Heart right ventricle (tissue), 16 donors: Measurements from ENCODE around the gene PNP. TPM values are rescaled to one million over a fixed set of nuclear protein-coding genes. Genes with fewer than 3 reads are reported as not detected.

Experiments used
- ATAC-seq, 8 donors: fragments of 200-7000 bp; cut with Tn5 transposase; one replicate each; pipeline ENCODE4 v1.9.1; 2020; ENCODE audit warnings: mild to moderate bottlenecking in 8 of 8, moderate library complexity in 8 of 8, moderate number of reproducible peaks in 1 of 8
- DNase-seq, 2 donors: peaks; one replicate each; pipeline ENCODE4 v3.0.0-alpha.2; 2020
- H3K27ac ChIP-seq, 10 donors: fragments of 200-600 bp; sonication (generic) in 2 of 10; one replicate each; pipeline versions ENCODE4 v1.5.0 to v1.8.0; 2020 to 2022; ENCODE audit warnings: mild to moderate bottlenecking in 3 of 10
- H3K27me3 ChIP-seq, 7 donors: fragments of 200-600 bp; one replicate each; pipeline ENCODE4 v1.8.0; 2021 to 2022; ENCODE audit warnings: mild to moderate bottlenecking in 2 of 7
- H3K36me3 ChIP-seq, 9 donors: fragments of 200-600 bp; sonication (generic) in 1 of 9; one replicate each; pipeline versions ENCODE4 v1.5.0 to v1.8.0; 2020 to 2022; ENCODE audit warnings: mild to moderate bottlenecking in 2 of 9
- H3K4me1 ChIP-seq, 9 donors: fragments of 200-600 bp; sonication (generic) in 1 of 9; one replicate each; pipeline versions ENCODE4 v1.5.0 to v1.8.0; 2020 to 2022; ENCODE audit warnings: mild to moderate bottlenecking in 4 of 9
- H3K4me3 ChIP-seq, 10 donors: fragments of 200-600 bp; sonication (generic) in 2 of 10; one replicate each; pipeline versions ENCODE4 v1.5.0 to v1.8.0; 2020 to 2022; ENCODE audit warnings: mild to moderate bottlenecking in 7 of 10, moderate library complexity in 2 of 10
- H3K9me3 ChIP-seq, 11 donors: fragments of 200-600 bp in 10 of 11; sonication (generic) in 2 of 11; one replicate each; pipeline versions ENCODE4 v1.5.0 to v1.8.0; 2013 to 2022; ENCODE audit warnings: mild to moderate bottlenecking in 2 of 11, control low read depth in 1 of 11, moderate library complexity in 1 of 11
- WGBS, 2 donors: extraction: QIAGEN DNeasy Blood & Tissue Kit; methylation state at CpG; one replicate each; pipeline ENCODE4 v1.1.7; 2013; ENCODE audit warnings: inconsistent platforms in 1 of 2; 5-methylcytosine and 5-hydroxymethylcytosine counted together
- intact Hi-C, 10 donors: fragments of 100-400 bp; cut with DNase I; formaldehyde crosslinking; loops; one replicate each; pipeline versions ENCODE4 v1.11.1 to v1.14.2; 2022
- polyA plus RNA-seq, 2 donors: library from polyadenylated mRNA; stranded (reverse); fragments of 200-250 nt; gene quantifications; one replicate each; pipeline ENCODE4 v1.2.3, GENCODE V29; 2013
- total RNA-seq, 10 donors: library from RNA; stranded (reverse); fragmentation: NEBNext Ultra II Directional in 3 of 10; extraction: Animal tissue kit (Norgen Biotek cat#: 25700) in 3 of 10; gene quantifications; one replicate each; pipeline versions ENCODE4 v1.2.1 to v1.2.4, GENCODE V29; 2021 to 2023
- TF ChIP-seq, protein P1 (sequence below), 9 donors: fragments of 200-600 bp; sonication (generic) in 2 of 9; IDR thresholded peaks; one replicate each; pipeline versions ENCODE4 v1.5.0 to v1.8.0; 2021 to 2022; ENCODE audit warnings: antibody characterized with exemption in 9 of 9, mild to moderate bottlenecking in 5 of 9, moderate library complexity in 1 of 9
- donor health status: Arrhythmogenic right ventricular cardiomyopathy.
- donor health status: ischemic (EF 13 %, LVEDD 7.1; RV severe dilation, severe dysfunction).
- donor health status: healthy with polysubstance abuse.
- donor health status: DM: no; HTN: yes; CAD: no.
- donor health status: DM: no; HTN: no; CAD: no.
- donor health status: ischemic (EF 25% LVEDD 6.9; RV normal size, moderate dysfunction).
- donor health status: ischemic (EF 25% LVEDD 5.7; RV mildly dilated, moderate dysfunction).
- donor health status: healthy.
- donor health status: DM: yes; HTN: yes; CAD: no.
- donor health status: Ischemic cardiomyopathy.
- donor health status: ischemic (EF 35%, LVEDD 5.7; RV mildly dilated, moderate dysfunction).
- donor health status: nonischemic (EF 11% LVEDD 7.7; RV severe dilation, severe dysfunction).
- donor health status: DM: yes; HTN: yes; CAD: no.
- donor health status: PGD.
- donor health status: ischemic (EF 29% LVEDD 5.4; RV normal size, mild dysfunction).
- donor health status: nonischemic (EF 23%, LVEDD 6.1; RV moderate dilation, normal function).

PNP gene
- total and polyA plus RNA-seq, 12 donors, result 5.0 to 33.7 (median 8.6) TPM

DNA sequence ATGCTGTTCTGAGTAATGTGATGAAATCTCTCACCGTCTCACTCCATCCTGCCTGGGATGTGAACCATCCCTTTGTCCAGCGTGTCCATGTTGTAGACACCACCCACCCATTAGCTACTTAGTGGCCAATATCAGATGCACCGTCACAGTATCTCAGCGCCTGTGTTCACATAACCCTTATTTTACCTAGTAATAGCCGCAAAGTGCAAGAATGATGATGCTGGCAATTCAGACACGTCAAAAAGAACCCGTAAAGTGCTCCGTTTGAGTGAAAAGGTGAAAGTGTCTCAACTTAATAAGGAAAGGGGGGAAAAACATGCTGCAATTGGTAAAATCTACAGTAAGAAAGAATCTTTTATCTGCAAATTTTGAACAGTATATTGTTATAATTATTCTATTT is 39.2 kb downstream of the PNP start:
- intact Hi-C loops, result no loop called here
- no peak for ATAC-seq
- no peaks in the 10 kb centered on the region for H3K36me3 ChIP-seq
- no peaks in the 10 kb centered on the region for H3K9me3 ChIP-seq
- no peak overlapping the region for H3K4me3 ChIP-seq
- TF ChIP-seq, protein P1, sequence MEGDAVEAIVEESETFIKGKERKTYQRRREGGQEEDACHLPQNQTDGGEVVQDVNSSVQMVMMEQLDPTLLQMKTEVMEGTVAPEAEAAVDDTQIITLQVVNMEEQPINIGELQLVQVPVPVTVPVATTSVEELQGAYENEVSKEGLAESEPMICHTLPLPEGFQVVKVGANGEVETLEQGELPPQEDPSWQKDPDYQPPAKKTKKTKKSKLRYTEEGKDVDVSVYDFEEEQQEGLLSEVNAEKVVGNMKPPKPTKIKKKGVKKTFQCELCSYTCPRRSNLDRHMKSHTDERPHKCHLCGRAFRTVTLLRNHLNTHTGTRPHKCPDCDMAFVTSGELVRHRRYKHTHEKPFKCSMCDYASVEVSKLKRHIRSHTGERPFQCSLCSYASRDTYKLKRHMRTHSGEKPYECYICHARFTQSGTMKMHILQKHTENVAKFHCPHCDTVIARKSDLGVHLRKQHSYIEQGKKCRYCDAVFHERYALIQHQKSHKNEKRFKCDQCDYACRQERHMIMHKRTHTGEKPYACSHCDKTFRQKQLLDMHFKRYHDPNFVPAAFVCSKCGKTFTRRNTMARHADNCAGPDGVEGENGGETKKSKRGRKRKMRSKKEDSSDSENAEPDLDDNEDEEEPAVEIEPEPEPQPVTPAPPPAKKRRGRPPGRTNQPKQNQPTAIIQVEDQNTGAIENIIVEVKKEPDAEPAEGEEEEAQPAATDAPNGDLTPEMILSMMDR (IDR thresholded peaks at IDR 0.05), result no peak
- H3K27me3 ChIP-seq, result peaks cover 0 to 6% (median 0%) of the 10 kb centered on the region in 7 donors
- H3K4me1 ChIP-seq, result peaks cover 0 to 9% (median 0%) of the 10 kb centered on the region in 9 donors
- DNase-seq, result no peak
- WGBS, 2 donors, result 91 to 93% methylated on average over 8 of the region's 8 CpGs
- no peak overlapping the region for H3K27ac ChIP-seq

GRCh38 chr14:20512177-20512905 is 43.1 kb downstream of the PNP start:
- 38 to 40% methylated on average over 7 of the region's 7 CpGs for WGBS, 2 donors

GRCh38 chr14:20515846-20516245 is 46.6 kb downstream of the PNP start:
- Histone ChIP-seq H3K36me3 (no peaks in the 10 kb centered on the region), H3K9me3 (peaks cover 0 to 10% (median 0%) of the 10 kb centered on the region in 11 donors), H3K4me3 (no peak overlapping the region), H3K27me3 (peaks cover 0 to 13% (median 0%) of the 10 kb centered on the region in 7 donors), H3K27ac (no peak overlapping the region), H3K4me1 (peaks cover 0 to 5% (median 0%) of the 10 kb centered on the region in 9 donors)
- intact Hi-C loops, result no loop called here
- ATAC-seq (no peak), DNase-seq (no peak)
- WGBS, 2 donors, result 58 to 67% methylated on average over 4 of the region's 4 CpGs
- TF ChIP-seq, protein P1 (IDR thresholded peaks at IDR 0.05), result no peak

More at GRCh38 chr14:20512177-20512905, 43.1 kb downstream of the PNP start:
- no peak overlapping the region for H3K4me3 ChIP-seq
- no peak for ATAC-seq
- no peak overlapping the region for H3K27ac ChIP-seq
- TF ChIP-seq, protein P1 (IDR thresholded peaks at IDR 0.05), result no peak
- no peaks in the 10 kb centered on the region for H3K9me3 ChIP-seq
- H3K4me1 ChIP-seq, result peaks cover 0 to under 1% (median 0%) of the 10 kb centered on the region in 9 donors
- intact Hi-C loops, result no loop called here
- no peak for DNase-seq
- no peaks in the 10 kb centered on the region for H3K36me3 ChIP-seq
- H3K27me3 ChIP-seq, result peaks cover 0 to 14% (median 0%) of the 10 kb centered on the region in 7 donors

DNA sequence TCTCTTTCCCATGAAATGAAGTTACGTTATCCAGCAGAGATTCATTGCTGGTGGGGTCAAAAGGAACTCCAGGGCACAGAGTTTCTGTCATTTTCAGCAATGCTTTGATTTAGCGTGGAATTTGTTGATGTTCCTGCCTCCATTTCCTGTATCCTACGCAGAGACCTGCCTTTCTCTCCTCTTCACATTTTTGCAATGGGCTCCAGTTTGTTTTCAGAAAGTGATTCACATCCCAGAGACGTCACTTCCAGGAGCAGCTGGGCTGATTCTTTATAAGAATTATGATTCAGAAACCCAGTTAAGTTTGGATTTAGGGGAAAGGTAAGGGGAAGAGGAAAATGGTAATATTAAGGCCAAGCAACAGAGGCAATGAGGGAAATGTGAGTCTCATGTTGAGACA is 47.7 kb downstream of the PNP start:
- intact Hi-C loops, result no loop called here
- 65 to 78% methylated on average over 4 of the region's 4 CpGs for WGBS, 2 donors
- Histone ChIP-seq H3K4me3 (no peak overlapping the region), H3K9me3 (peaks cover 0 to 10% (median 0%) of the 10 kb centered on the region in 11 donors), H3K36me3 (no peaks in the 10 kb centered on the region), H3K4me1 (peaks cover 0 to 5% (median 0%) of the 10 kb centered on the region in 9 donors), H3K27me3 (peaks cover 0 to 8% (median 0%) of the 10 kb centered on the region in 7 donors), H3K27ac (peak overlapping the region in 1 of 10 donors; percentile 70)
- DNase-seq (no peak), ATAC-seq (peak in 1 of 8 donors; percentile 9)
- TF ChIP-seq, protein P1 (IDR thresholded peaks at IDR 0.05), result no peak
